GM12872 (cell line): ENCODE results near the gene NABP2.

ENCODE experiments used
- CTCF ChIP-seq: IDR thresholded peaks from 3 replicates; pipeline ENCODE4 v1.5.1; 2011; ENCODE audit warnings: low read depth, mild to moderate bottlenecking, low read length, moderate library complexity; ENCODE audit not compliant: insufficient read depth

NABP2 gene

GRCh38 chr12:56219840-56220239 lies 4.3 kb upstream of the NABP2 start:
- no peak for TF ChIP-seq CTCF

GRCh38 chr12:56220611-56221231 lies 3.4 kb upstream of the NABP2 start:
- TF ChIP-seq CTCF: no peak

- TF ChIP-seq CTCF: no peak
Measured at GRCh38 chr12:56221232-56221756, 2.8 kb upstream of the NABP2 start.

- no peak for TF ChIP-seq CTCF
Measured at GRCh38 chr12:56221757-56222530, 2.2 kb upstream of the NABP2 start, which contains the start of gene RNF41. Gene RNF41, minus strand, starts transcription at chr12:56221922. Its CDS starts 7,875 bp downstream, at chr12:56214047.

GRCh38 chr12:56222531-56222895 lies 1.6 kb upstream of the NABP2 start:
- TF ChIP-seq CTCF: no peak

- TF ChIP-seq CTCF: no peak
Measured at GRCh38 chr12:56223571-56224101, 506 bp upstream of the NABP2 start.

GRCh38 chr12:56224954-56225353 lies 812 bp downstream of the NABP2 start:
- TF ChIP-seq CTCF: no peak
